K562 (cell line): ENCODE data around the gene CAPN14. TPM values are rescaled to one million over a fixed set of nuclear protein-coding genes. Genes with fewer than 3 reads are reported as not detected.

Experiments used
- ATAC-seq: fragments of 200-7000 bp; cut with Tn5 transposase; 3 replicates; pipeline ENCODE4 v1.9.1; 2020; ENCODE audit warnings: moderate library complexity
- BruUV-seq: library from RNA; stranded (reverse); fragments of 400-500 nt; replicated peaks from 2 replicates; lab custom pipeline; 2021; lab: Mats Ljungman, UMichigan
- CTCF ChIA-PET: fragments of 300-600 bp; formaldehyde crosslinking; extraction: SDS; loops from one replicate; lab custom pipeline; 2021; ENCODE audit warnings: low intra/inter-chr PET ratio; lab: Yijun Ruan, JAX
- POLR2A ChIA-PET: fragments of 300-600, 350-650 bp; sonication (Branson Sonifier 250); formaldehyde crosslinking; extraction: SDS; loops from one replicate; lab custom pipeline; 2021; ENCODE audit warnings: antibody characterized with exemption, inconsistent platforms; lab: Yijun Ruan, JAX
- DNase-seq, 4 experiments: peaks; one replicate each; pipeline versions ENCODE4 v3.0.0 to v3.0.0-alpha.2; 2011 to 2018; ENCODE audit warnings: low spot score in 3 of 4, mixed read lengths in 3 of 4; ENCODE audit errors: extremely low read depth in 1 of 4
- FAIRE-seq: peaks from 2 replicates; lab custom pipeline; 2011; peaks lifted over from hg19 to GRCh38; lab: Jason Lieb, UNC
- H2AFZ ChIP-seq: 2 replicates; pipeline ENCODE4 v1.6.0; 2011; ENCODE audit warnings: low read depth, low read length, control low read depth, inconsistent platforms
- H3K27ac ChIP-seq: fragments of 200-600 bp; 3 replicates; pipeline ENCODE4 v1.8.0; 2011; ENCODE audit warnings: low read depth, mild to moderate bottlenecking, control low read depth, inconsistent platforms, low read length, moderate library complexity, mixed read lengths; ENCODE audit errors: extremely low read depth
- H3K27me3 ChIP-seq, 2 experiments: fragments of 300-600 bp in 1 of 2; 2 replicates in 1 of 2; 3 replicates in 1 of 2; pipeline versions ENCODE4 v1.6.0 to v1.8.0; 2011; ENCODE audit warnings: inconsistent platforms in 2 of 2, low read length in 2 of 2, mild to moderate bottlenecking in 1 of 2, mixed read lengths in 1 of 2, moderate library complexity in 1 of 2; ENCODE audit not compliant: control insufficient read depth in 2 of 2, insufficient read depth in 2 of 2
- H3K36me3 ChIP-seq: fragments of 300-600 bp; 3 replicates; pipeline ENCODE4 v1.8.0; 2011; ENCODE audit warnings: mild to moderate bottlenecking, low read length, inconsistent platforms; ENCODE audit not compliant: control insufficient read depth, insufficient read depth
- H3K4me1 ChIP-seq, 2 experiments: fragments of 200-600 bp in 1 of 2; replicated peaks in 1 of 2; 2 replicates in 1 of 2; 3 replicates in 1 of 2; pipeline versions ENCODE4 v1.5.1 to v1.8.0; 2011; ENCODE audit warnings: inconsistent platforms in 2 of 2, low read length in 2 of 2, mild to moderate bottlenecking in 1 of 2, mixed read lengths in 1 of 2, moderate library complexity in 1 of 2; ENCODE audit not compliant: control insufficient read depth in 2 of 2, insufficient read depth in 2 of 2
- H3K4me2 ChIP-seq: 2 replicates; pipeline ENCODE4 v1.6.1; 2011; ENCODE audit warnings: low read length, control low read depth, inconsistent platforms, mixed read lengths; ENCODE audit not compliant: insufficient read depth
- H3K4me3 ChIP-seq: fragments of 200-600 bp; sonication (generic), shearing (Covaris generic); 2 replicates; pipeline ENCODE4 v1.5.1; 2016; ENCODE audit warnings: control low read depth, inconsistent platforms
- H3K79me2 ChIP-seq: fragments of 200-600 bp; 3 replicates; pipeline ENCODE4 v1.8.0; 2011; ENCODE audit warnings: low read length, inconsistent platforms; ENCODE audit not compliant: control insufficient read depth, insufficient read depth
- H3K9ac ChIP-seq, 2 experiments: 2 replicates each; pipeline versions ENCODE4 v1.6.0 to v1.6.1; 2011; ENCODE audit warnings: low read depth in 2 of 2, low read length in 2 of 2, control low read depth in 1 of 2, inconsistent platforms in 1 of 2, mild to moderate bottlenecking in 1 of 2, mixed read lengths in 1 of 2; ENCODE audit not compliant: insufficient read depth in 1 of 2
- H3K9me1 ChIP-seq: one replicate; pipeline ENCODE4 v1.6.0; 2011; ENCODE audit warnings: inconsistent platforms, mild to moderate bottlenecking, low read length, moderate library complexity; ENCODE audit not compliant: control insufficient read depth, insufficient read depth
- H3K9me3 ChIP-seq: replicated peaks from 2 replicates; pipeline ENCODE4 v1.5.1; 2011; ENCODE audit warnings: low read depth, low read length, inconsistent platforms; ENCODE audit not compliant: control insufficient read depth, insufficient read depth
- H4K20me1 ChIP-seq: replicated peaks from 2 replicates; pipeline ENCODE4 v1.6.1; 2011; ENCODE audit warnings: low read length, inconsistent platforms, mixed read lengths; ENCODE audit not compliant: control insufficient read depth, insufficient read depth
- CBX3 ChIP-seq, 2 experiments: IDR thresholded peaks; 1 replicate in 1 of 2; 2 replicates in 1 of 2; pipeline ENCODE4 v1.6.1; 2012; ENCODE audit warnings: inconsistent platforms in 2 of 2, low read length in 2 of 2, borderline replicate concordance in 1 of 2, control low read depth in 1 of 2
- GABPB2 ChIP-seq: fragments of 250-450 bp; sonication (Bioruptor Pico); conservative IDR thresholded peaks from 2 replicates; pipeline ENCODE4 v1.5.1; 2021; ENCODE audit warnings: mild to moderate bottlenecking
- MIER1 ChIP-seq: fragments of 450-650 bp; IDR thresholded peaks from 2 replicates; pipeline ENCODE4 v1.6.1; 2016; ENCODE audit warnings: antibody characterized with exemption, mild to moderate bottlenecking, low read depth
- MYNN ChIP-seq, 2 experiments: sonication (generic); formaldehyde crosslinking in 1 of 2; IDR thresholded peaks; 2 replicates each; pipeline versions ENCODE4 v1.5.0 to v1.6.1; 2016 to 2020; ENCODE audit warnings: antibody characterized with exemption in 1 of 2, missing genetic modification reagents in 1 of 2
- NELFE ChIP-seq: IDR thresholded peaks from 2 replicates; pipeline ENCODE4 v1.6.1; 2011; ENCODE audit warnings: mild to moderate bottlenecking; ENCODE audit not compliant: insufficient read depth, insufficient read length
- NR4A1 ChIP-seq, 2 experiments: fragments of 250-450 bp in 1 of 2; fragments of 450-650 bp in 1 of 2; sonication (Bioruptor Pico) in 1 of 2; IDR thresholded peaks; 2 replicates each; pipeline versions ENCODE4 v1.4.0 to v1.6.1; 2016 to 2020; ENCODE audit warnings: mild to moderate bottlenecking in 2 of 2, missing compliant biosample characterization in 1 of 2, missing genetic modification characterization in 1 of 2, moderate library complexity in 1 of 2
- RNF2 ChIP-seq: sonication (generic); IDR thresholded peaks from 2 replicates; pipeline ENCODE4 v1.6.1; 2016
- SFPQ ChIP-seq: fragments of 200-400 bp; formaldehyde crosslinking; IDR thresholded peaks from 2 replicates; pipeline ENCODE4 v1.6.1; 2017; ENCODE audit warnings: mild to moderate bottlenecking, low read depth, low read length, moderate library complexity
- SIX5 ChIP-seq, 2 experiments: IDR thresholded peaks; 2 replicates each; pipeline ENCODE4 v1.6.1; 2011; ENCODE audit warnings: low read length in 2 of 2, borderline replicate concordance in 1 of 2, low read depth in 1 of 2, mild to moderate bottlenecking in 1 of 2, moderate library complexity in 1 of 2; ENCODE audit not compliant: insufficient read depth in 1 of 2
- SMAD2 ChIP-seq: fragments of 150-350 bp; IDR thresholded peaks from 2 replicates; pipeline ENCODE4 v1.6.1; 2014; ENCODE audit warnings: low read depth, mild to moderate bottlenecking, low read length
- ZNF644 ChIP-seq: fragments of 200-800 bp; sonication (Bioruptor generic); IDR thresholded peaks from 2 replicates; pipeline ENCODE4 v1.6.1; 2016; ENCODE audit warnings: low read depth, missing genetic modification characterization, missing compliant biosample characterization
- ZNF830 ChIP-seq: fragments of 250-450 bp; sonication (Bioruptor Pico); IDR thresholded peaks from 2 replicates; pipeline ENCODE4 v1.5.0; 2021; ENCODE audit warnings: mild to moderate bottlenecking
- WGBS: fragments of 100-300 bp; shearing (Covaris generic); methylation state at CpG from one replicate; pipeline ENCODE4 v1.1.6; 2016; ENCODE audit warnings: low coverage, mixed read lengths; ENCODE audit not compliant: insufficient coverage; ENCODE audit errors: missing lambda C conversion rate; 5-methylcytosine and 5-hydroxymethylcytosine counted together
- in situ Hi-C: fragments of 300-500 bp; cut with MboI; formaldehyde crosslinking; loops from 4 replicates; pipeline ENCODE4 v1.15.0; 2018; ENCODE audit warnings: inconsistent platforms, mixed read lengths
- intact Hi-C: fragments of 100-400 bp; cut with micrococcal nuclease; formaldehyde crosslinking; loops from 2 replicates; pipeline ENCODE4 v1.14.2; 2022
- polyA plus RNA-seq, 8 experiments: library from polyadenylated mRNA; depleted of rRNA in 4 of 8; stranded (reverse) in 5 of 8; unstranded in 3 of 8; fragments of >200 nt; fragmentation: Nextera tagmentation in 2 of 8; fragmentation: Illumina TruSeq in 1 of 8; extraction: Ambion mirVana in 2 of 8; extraction: Trizol in 1 of 8; gene quantifications; 2 replicates each; pipeline versions ENCODE4 v1.2.1 to v1.2.3, GENCODE V29; 2011 to 2014; ENCODE audit warnings: inconsistent platforms in 1 of 8, missing spikeins in 1 of 8
- total RNA-seq, 7 experiments: library from RNA; depleted of rRNA in 6 of 7; stranded (reverse); fragments of >200 nt in 6 of 7; fragmentation: Illumina TruSeq in 2 of 7; extraction: Trizol in 2 of 7; gene quantifications; 2 replicates each; pipeline versions ENCODE4 v1.2.1 to v1.2.3, GENCODE V29; 2011 to 2021; ENCODE audit warnings: low replicate concordance in 1 of 7
- TF ChIP-seq, protein P1 (sequence below): fragments of 250-450 bp; sonication (Bioruptor Pico); IDR thresholded peaks from 2 replicates; pipeline ENCODE4 v1.4.0; 2020
- TF ChIP-seq, protein P2 (sequence below): fragments of 450-650 bp; IDR thresholded peaks from 2 replicates; pipeline ENCODE4 v1.6.1; 2014; ENCODE audit warnings: low read depth, mild to moderate bottlenecking, moderate library complexity, borderline replicate concordance

The CAPN14 gene
- total and polyA plus RNA-seq, 9 of the 15 experiments (the other 6 are each of a cell fraction or from before 2014, with no cell fraction given) = not detected

DNA sequence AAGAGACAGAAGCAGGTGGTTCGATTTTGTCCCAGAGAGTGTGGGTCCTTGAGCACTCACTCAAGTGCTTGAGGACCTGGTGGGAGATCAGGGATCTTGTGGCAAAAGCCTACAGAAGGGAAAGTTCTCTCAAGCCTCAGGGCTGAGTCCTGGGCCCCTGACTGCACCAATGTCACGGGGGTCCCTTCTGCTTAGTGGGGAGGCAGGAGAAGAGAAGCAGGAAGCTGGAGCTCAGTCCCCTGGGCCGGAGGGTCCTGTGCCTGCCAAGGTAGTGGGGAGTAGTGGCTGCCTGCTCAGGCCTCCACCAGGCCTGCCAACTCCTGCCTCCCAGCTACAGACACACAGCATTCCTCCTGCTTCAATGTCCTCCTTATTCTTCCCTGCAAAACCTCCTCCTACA, 11.7 kb downstream of the CAPN14 start (continued):
- no peak for TF ChIP-seq SIX5 (IDR thresholded peaks at IDR 0.05; ENCODE audit: borderline replicate concordance in 1 of 2, insufficient read depth in 1 of 2, low read depth in 1 of 2, low read length in 2 of 2)
- no peak for TF ChIP-seq GABPB2 (CRISPR knock-in tag)
- TF ChIP-seq, protein P1, sequence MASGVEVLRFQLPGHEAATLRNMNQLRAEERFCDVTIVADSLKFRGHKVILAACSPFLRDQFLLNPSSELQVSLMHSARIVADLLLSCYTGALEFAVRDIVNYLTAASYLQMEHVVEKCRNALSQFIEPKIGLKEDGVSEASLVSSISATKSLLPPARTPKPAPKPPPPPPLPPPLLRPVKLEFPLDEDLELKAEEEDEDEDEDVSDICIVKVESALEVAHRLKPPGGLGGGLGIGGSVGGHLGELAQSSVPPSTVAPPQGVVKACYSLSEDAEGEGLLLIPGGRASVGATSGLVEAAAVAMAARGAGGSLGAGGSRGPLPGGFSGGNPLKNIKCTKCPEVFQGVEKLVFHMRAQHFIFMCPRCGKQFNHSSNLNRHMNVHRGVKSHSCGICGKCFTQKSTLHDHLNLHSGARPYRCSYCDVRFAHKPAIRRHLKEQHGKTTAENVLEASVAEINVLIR (CRISPR knock-in tag) = no peak
- TF ChIP-seq RNF2 = no peak
- no peak for TF ChIP-seq SFPQ
- no peak for TF ChIP-seq SMAD2
- no peak for TF ChIP-seq MIER1

GRCh38 chr2:31205186-31205585, 12.1 kb downstream of the CAPN14 start:
- Histone ChIP-seq H3K4me3 (no peak overlapping the region), H3K9me1 (no peaks in the 10 kb centered on the region), H3K36me3 (no peaks in the 10 kb centered on the region), H3K4me1 (no peaks in the 10 kb centered on the region), H3K27me3 (peaks cover 0 to 17% of the 10 kb centered on the region in 2 experiments; a peak in 3 of 5 replicates), H3K9ac (no peak overlapping the region), H3K79me2 (no peaks in the 10 kb centered on the region), H3K9me3 (no peaks in the 10 kb centered on the region), H4K20me1 (no peaks in the 10 kb centered on the region), H2AFZ (no peak overlapping the region), H3K27ac (no peak overlapping the region), H3K4me2 (no peak overlapping the region)
- FAIRE-seq (no peak), ATAC-seq (no peak), DNase-seq (no peak)
- WGBS = 2% methylated on average over 6 of the region's 9 CpGs
- in situ Hi-C loops (no loop called here), intact Hi-C loops (no loop called here)
- no TSS peak for BruUV-seq
- CTCF ChIA-PET = no interaction called here
- POLR2A ChIA-PET = interaction anchor here (0.6 kb wide), 1 partner anchor 182 kb away, joined by 3 read pairs; no protein-coding TSS in a partner anchor
- TF ChIP-seq ZNF644 (tag) (no peak), CBX3 (IDR thresholded peaks at IDR 0.05; ENCODE audit: borderline replicate concordance in 1 of 2, low read length in 2 of 2) (no peak), NR4A1 (CRISPR knock-in tag; IDR thresholded peaks at IDR 0.05) (no peak), NR4A1 (tag; IDR thresholded peaks at IDR 0.05) (no peak), MYNN (IDR thresholded peaks at IDR 0.05) (no peak), MYNN (CRISPR knock-in tag; IDR thresholded peaks at IDR 0.05) (no peak), ZNF830 (CRISPR knock-in tag) (no peak), NELFE (no peak)
- TF ChIP-seq, protein P2, sequence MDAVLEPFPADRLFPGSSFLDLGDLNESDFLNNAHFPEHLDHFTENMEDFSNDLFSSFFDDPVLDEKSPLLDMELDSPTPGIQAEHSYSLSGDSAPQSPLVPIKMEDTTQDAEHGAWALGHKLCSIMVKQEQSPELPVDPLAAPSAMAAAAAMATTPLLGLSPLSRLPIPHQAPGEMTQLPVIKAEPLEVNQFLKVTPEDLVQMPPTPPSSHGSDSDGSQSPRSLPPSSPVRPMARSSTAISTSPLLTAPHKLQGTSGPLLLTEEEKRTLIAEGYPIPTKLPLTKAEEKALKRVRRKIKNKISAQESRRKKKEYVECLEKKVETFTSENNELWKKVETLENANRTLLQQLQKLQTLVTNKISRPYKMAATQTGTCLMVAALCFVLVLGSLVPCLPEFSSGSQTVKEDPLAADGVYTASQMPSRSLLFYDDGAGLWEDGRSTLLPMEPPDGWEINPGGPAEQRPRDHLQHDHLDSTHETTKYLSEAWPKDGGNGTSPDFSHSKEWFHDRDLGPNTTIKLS = no peak
